ENCODE results near the gene JRKL.
A peak's percentile ranks its signal among the peaks of the same experiment; 100 is the strongest.

GRCh38 chr11:96342961-96343711, 46.7 kb upstream of the JRKL start, which contains the start of gene MAML2:
- TF ChIP-seq CTCF (IDR thresholded peaks at IDR 0.05) (peak; percentile 85 to 99 (median 96)), POLR2A (IDR thresholded peaks at IDR 0.05) (no peak)
